HepG2 (cell line): ENCODE measurements around the gene ILRUN. TPM values are rescaled to one million over a fixed set of nuclear protein-coding genes. Genes with fewer than 3 reads are reported as not detected.
"Not testable (repeated sequence)": the region's sequence is repeated elsewhere in the genome, so short reads cannot be mapped to it uniquely, and the experiment has no call there.

Experiments used
- ATAC-seq: fragments of 200-7000 bp; cut with Tn5 transposase; 3 replicates; pipeline ENCODE4 v1.9.1; 2020; ENCODE audit warnings: mild to moderate bottlenecking, moderate library complexity
- BruUV-seq: library from RNA; stranded (reverse); fragments of 400-500 nt; replicated peaks from 2 replicates; lab custom pipeline; 2021; lab: Mats Ljungman, UMichigan
- CTCF ChIA-PET: fragments of 300-600 bp; formaldehyde crosslinking; extraction: SDS; loops from one replicate; lab custom pipeline; 2021; ENCODE audit warnings: low total read pairs, inconsistent platforms, low intra/inter-chr PET ratio; lab: Yijun Ruan, JAX
- POLR2A ChIA-PET: fragments of 350-600 bp; sonication (Branson Sonifier 250); formaldehyde crosslinking; loops from one replicate; lab custom pipeline; 2020; ENCODE audit warnings: antibody characterized with exemption, inconsistent platforms; lab: Yijun Ruan, JAX
- DNase-seq: peaks from one replicate; pipeline ENCODE4 v3.0.0-alpha.2; 2015; ENCODE audit warnings: low spot score
- FAIRE-seq: peaks from 3 replicates; lab custom pipeline; 2011; peaks lifted over from hg19 to GRCh38; lab: Jason Lieb, UNC
- H2AFZ ChIP-seq: one replicate; pipeline ENCODE4 v1.6.1; 2011; ENCODE audit warnings: low read length, inconsistent platforms
- H3K27ac ChIP-seq: fragments of 300-600 bp; 3 replicates; pipeline ENCODE4 v1.8.0; 2011; ENCODE audit warnings: mixed run types, mild to moderate bottlenecking, mixed read lengths, low read length, inconsistent platforms; ENCODE audit not compliant: insufficient read depth; ENCODE audit errors: extremely low read length
- H3K27me3 ChIP-seq, 2 experiments: fragments of 200-600 bp in 1 of 2; 2 replicates in 1 of 2; 3 replicates in 1 of 2; pipeline versions ENCODE4 v1.6.0 to v1.8.0; 2011; ENCODE audit warnings: low read length in 2 of 2, mild to moderate bottlenecking in 2 of 2, moderate library complexity in 2 of 2, inconsistent platforms in 1 of 2; ENCODE audit not compliant: insufficient read depth in 2 of 2, control insufficient read depth in 1 of 2
- H3K36me3 ChIP-seq, 2 experiments: fragments of 200-600 bp in 1 of 2; replicated peaks in 1 of 2; 2 replicates in 1 of 2; 3 replicates in 1 of 2; pipeline versions ENCODE4 v1.5.1 to v1.8.0; 2011; ENCODE audit warnings: low read length in 2 of 2, inconsistent platforms in 1 of 2; ENCODE audit not compliant: insufficient read depth in 2 of 2, control insufficient read depth in 1 of 2
- H3K4me1 ChIP-seq: 2 replicates; pipeline ENCODE4 v1.5.1; 2012; ENCODE audit warnings: low read length, inconsistent platforms; ENCODE audit not compliant: insufficient read depth
- H3K4me2 ChIP-seq: 2 replicates; pipeline ENCODE4 v1.6.0; 2011; ENCODE audit warnings: low read depth, low read length, inconsistent platforms
- H3K4me3 ChIP-seq, 3 experiments: fragments of 200-600 bp in 1 of 3; sonication (generic), shearing (Covaris generic) in 1 of 3; replicated peaks in 1 of 3; 2 replicates each; pipeline ENCODE4 v1.5.1; 2011 to 2016; ENCODE audit warnings: low read length in 3 of 3, inconsistent platforms in 2 of 3, low read depth in 2 of 3, mild to moderate bottlenecking in 2 of 3, control low read depth in 1 of 3, mixed read lengths in 1 of 3; ENCODE audit not compliant: insufficient read depth in 1 of 3
- H3K79me2 ChIP-seq: one replicate; pipeline ENCODE4 v1.6.1; 2011; ENCODE audit warnings: low read length, inconsistent platforms; ENCODE audit not compliant: insufficient read depth
- H3K9ac ChIP-seq: 2 replicates; pipeline ENCODE4 v1.6.0; 2011; ENCODE audit warnings: mild to moderate bottlenecking, low read depth, low read length, inconsistent platforms; ENCODE audit not compliant: insufficient read depth
- H3K9me3 ChIP-seq: 2 replicates; pipeline ENCODE4 v1.5.1; 2012; ENCODE audit warnings: mild to moderate bottlenecking, low read length
- H4K20me1 ChIP-seq: 2 replicates; pipeline ENCODE4 v1.6.0; 2011; ENCODE audit warnings: inconsistent platforms, mild to moderate bottlenecking, low read length, moderate library complexity; ENCODE audit not compliant: insufficient read depth
- CBX2 ChIP-seq, 2 experiments: fragments of 200-600 bp in 1 of 2; sonication (generic); formaldehyde crosslinking in 1 of 2; IDR thresholded peaks; 2 replicates each; pipeline versions ENCODE4 v1.7.0 to v1.8.1; 2018 to 2022; ENCODE audit warnings: low read depth in 2 of 2, low read length in 1 of 2, mild to moderate bottlenecking in 1 of 2, missing genetic modification reagents in 1 of 2
- EHMT2 ChIP-seq: fragments of 200-600 bp; sonication (generic); IDR thresholded peaks from 2 replicates; pipeline ENCODE4 v1.7.0; 2017; ENCODE audit warnings: antibody characterized with exemption, low read depth, low read length, borderline replicate concordance
- HIVEP1 ChIP-seq: sonication (generic); formaldehyde crosslinking; IDR thresholded peaks from 2 replicates; pipeline ENCODE4 v1.4.0; 2020; ENCODE audit warnings: mild to moderate bottlenecking, missing genetic modification reagents
- NR3C1 ChIP-seq: sonication (generic); formaldehyde crosslinking; IDR thresholded peaks from 2 replicates; pipeline ENCODE4 v1.4.0; 2020; ENCODE audit warnings: missing genetic modification reagents
- PHF21A ChIP-seq: sonication (generic); formaldehyde crosslinking; IDR thresholded peaks from 2 replicates; pipeline ENCODE4 v1.5.0; 2020; ENCODE audit warnings: mild to moderate bottlenecking, missing genetic modification reagents
- RARA ChIP-seq: IDR thresholded peaks from 2 replicates; pipeline ENCODE4 v1.6.1; 2016; ENCODE audit warnings: missing genetic modification reagents, missing compliant biosample characterization
- SAFB2 ChIP-seq: sonication (generic); formaldehyde crosslinking; IDR thresholded peaks from 2 replicates; pipeline ENCODE4 v1.5.1; 2020; ENCODE audit warnings: missing genetic modification reagents, low read depth, mild to moderate bottlenecking, borderline replicate concordance
- SMYD3 ChIP-seq: sonication (generic); formaldehyde crosslinking; IDR thresholded peaks from 2 replicates; pipeline ENCODE4 v1.8.1; 2023; ENCODE audit warnings: mild to moderate bottlenecking, missing genetic modification reagents
- ZMAT3 ChIP-seq: sonication (generic); formaldehyde crosslinking; conservative IDR thresholded peaks from 2 replicates; pipeline ENCODE4 v1.7.0; 2021; ENCODE audit warnings: missing genetic modification reagents
- ZNF614 ChIP-seq: IDR thresholded peaks from 2 replicates; pipeline ENCODE4 v1.6.1; 2018; ENCODE audit warnings: missing biosample characterization, missing genetic modification reagents, inconsistent platforms, borderline replicate concordance
- ZNF777 ChIP-seq: sonication (generic); formaldehyde crosslinking; IDR thresholded peaks from 2 replicates; pipeline ENCODE4 v1.4.0; 2020; ENCODE audit warnings: missing genetic modification reagents
- WGBS: methylation state at CpG from one replicate; pipeline ENCODE4 v1.1.6; 2017; ENCODE audit warnings: low lambda C conversion rate; 5-methylcytosine and 5-hydroxymethylcytosine counted together
- in situ Hi-C: cut with HindIII; loops from 2 replicates; pipeline ENCODE4 v1.10.0; 2017; ENCODE audit warnings: low pct_unique_long_range_greater_than_20kb; ENCODE audit not compliant: extremely low pct_ligation_motif_present
- intact Hi-C: fragments of 100-400 bp; cut with micrococcal nuclease; formaldehyde crosslinking; loops from one replicate; pipeline ENCODE4 v1.10.0; 2022; ENCODE audit not compliant: unreplicated experiment
- polyA plus RNA-seq, 8 experiments: library from polyadenylated mRNA; depleted of rRNA in 3 of 8; stranded (reverse) in 7 of 8; unstranded in 1 of 8; fragments of >200 nt; fragmentation: Illumina TruSeq in 4 of 8; extraction: Trizol in 4 of 8; gene quantifications; 2 replicates each; pipeline versions ENCODE4 v1.2.1 to v1.2.3, GENCODE V29; 2011 to 2016; ENCODE audit warnings: low read depth in 4 of 8, missing spikeins in 1 of 8, mixed read lengths in 1 of 8; ENCODE audit not compliant: insufficient read depth in 1 of 8
- total RNA-seq, 5 experiments: library from RNA; depleted of rRNA; stranded (reverse); fragments of >200 nt; fragmentation: Illumina TruSeq; extraction: Trizol; gene quantifications; 2 replicates each; pipeline ENCODE4 v1.2.3, GENCODE V29; 2016; ENCODE audit warnings: low read depth in 1 of 5
- TF ChIP-seq, protein P1 (sequence below): IDR thresholded peaks from 2 replicates; pipeline ENCODE4 v1.6.1; 2016; ENCODE audit warnings: missing compliant biosample characterization, missing genetic modification reagents, borderline replicate concordance

Gene ILRUN
- total and polyA plus RNA-seq, 2 of the 13 experiments (the other 11 are each of a cell fraction or from before 2014, with no cell fraction given): 45.5 to 66.6 TPM

DNA sequence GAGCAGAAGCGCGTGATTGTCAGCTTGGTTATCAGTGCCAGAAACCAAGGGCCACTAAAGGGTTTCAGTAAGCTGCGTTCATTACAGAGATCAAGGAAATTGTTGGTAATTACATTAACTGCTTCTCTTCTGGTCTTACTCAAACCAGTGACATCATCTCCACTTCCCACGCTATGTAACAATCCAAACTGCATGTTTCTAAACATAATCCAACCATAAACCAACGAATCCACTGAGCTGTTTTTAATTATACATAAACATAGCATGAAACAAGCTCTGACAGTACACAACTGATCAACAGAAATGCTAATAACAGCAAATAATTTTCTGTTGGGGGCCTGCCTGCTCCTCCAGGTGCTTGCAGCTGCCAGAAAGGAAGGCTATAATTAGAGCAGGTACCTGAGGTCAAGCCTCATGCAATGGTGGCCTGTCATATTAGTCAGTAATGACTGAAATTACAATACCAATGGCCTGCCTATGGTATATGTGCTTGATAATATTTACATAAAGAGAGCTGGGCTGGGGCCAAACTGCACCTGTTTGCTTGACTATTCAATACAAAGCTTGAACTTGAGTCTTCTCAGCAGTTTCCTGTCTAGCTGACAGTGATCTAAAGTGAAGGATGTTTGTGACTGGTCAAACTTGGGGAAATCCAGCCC, 40.1 kb downstream of the ILRUN start (continued):
- TF ChIP-seq, protein P1, sequence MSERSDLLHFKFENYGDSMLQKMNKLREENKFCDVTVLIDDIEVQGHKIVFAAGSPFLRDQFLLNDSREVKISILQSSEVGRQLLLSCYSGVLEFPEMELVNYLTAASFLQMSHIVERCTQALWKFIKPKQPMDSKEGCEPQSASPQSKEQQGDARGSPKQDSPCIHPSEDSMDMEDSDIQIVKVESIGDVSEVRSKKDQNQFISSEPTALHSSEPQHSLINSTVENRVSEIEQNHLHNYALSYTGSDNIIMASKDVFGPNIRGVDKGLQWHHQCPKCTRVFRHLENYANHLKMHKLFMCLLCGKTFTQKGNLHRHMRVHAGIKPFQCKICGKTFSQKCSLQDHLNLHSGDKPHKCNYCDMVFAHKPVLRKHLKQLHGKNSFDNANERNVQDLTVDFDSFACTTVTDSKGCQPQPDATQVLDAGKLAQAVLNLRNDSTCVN (CRISPR knock-in tag): no peak; the same call in 1 of the 2 replicates
- TF ChIP-seq EHMT2: no peak
- TF ChIP-seq HIVEP1: no peak
- TF ChIP-seq SMYD3: no peak
- TF ChIP-seq ZNF777: no peak
- no peak for TF ChIP-seq ZNF614 (CRISPR knock-in tag)
- no peak for TF ChIP-seq NR3C1 (CRISPR knock-in tag)
- no peak for TF ChIP-seq SAFB2
- TF ChIP-seq RARA: peak; percentile 53; the same call in 1 of the 2 replicates
- no peak for TF ChIP-seq PHF21A (CRISPR knock-in tag)
- TF ChIP-seq CBX2 (IDR thresholded peaks at IDR 0.05; ENCODE audit: low read depth, low read length): no peak
- TF ChIP-seq CBX2 (CRISPR knock-in tag; IDR thresholded peaks at IDR 0.05; ENCODE audit: low read depth): no peak
- TF ChIP-seq ZMAT3: no peak
- TF ChIP-seq, all 625 proteins: peak for 39

DNA sequence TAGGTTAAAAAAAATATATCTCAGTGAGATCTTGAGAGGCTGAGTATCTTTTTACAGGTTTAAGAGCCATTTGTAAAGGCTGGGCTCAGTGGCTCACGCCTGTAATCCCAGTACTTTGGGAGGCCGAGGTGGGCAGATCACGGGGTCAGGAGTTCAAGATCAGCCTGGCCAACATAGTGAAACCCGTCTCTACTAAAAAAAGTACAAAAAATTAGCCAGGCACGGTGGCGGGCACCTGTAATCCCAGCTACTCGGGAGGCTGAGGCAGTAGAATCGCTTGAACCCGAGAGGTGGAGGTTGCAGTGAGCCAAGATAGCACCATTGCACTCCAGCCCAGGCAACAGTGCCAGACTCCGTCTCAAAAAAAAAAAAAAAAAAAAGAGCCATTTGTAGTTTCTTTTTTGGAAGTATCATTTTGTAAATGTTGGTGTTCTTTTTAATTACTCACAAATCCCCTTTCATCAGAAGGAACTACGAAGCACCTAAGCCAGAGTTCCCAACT, 40.6 kb downstream of the ILRUN start:
- POLR2A ChIA-PET: interaction anchor here (1.8 to 3.0 kb wide), 4 partner anchors 10 to 136 kb away, joined by 13 to 44 read pairs (median 20); partner anchors contain the start of genes BLTP3A and ILRUN
- intact Hi-C loops: loop anchor here (1.0 to 5.0 kb wide), 3 partner anchors 41 to 136 kb away; partner anchors contain the start of genes BLTP3A, ILRUN and SNRPC
- Histone ChIP-seq H3K4me2 (peak overlapping the region; percentile 85), H3K79me2 (peaks cover 75% of the 10 kb centered on the region), H3K4me3 (peak overlapping the region in 2 of 3 experiments; percentile 66 to 71; a peak in 1 of 6 replicates), H3K36me3 (peaks cover 2 to 26% of the 10 kb centered on the region in 2 experiments), H3K9ac (peak overlapping the region; percentile 80; the same call in 1 of the 2 replicates), H3K27ac (peak overlapping the region; percentile 91), H3K4me1 (peaks cover 64% of the 10 kb centered on the region)
- in situ Hi-C loops, H3K27me3 ChIP-seq, FAIRE-seq, H4K20me1 ChIP-seq, ATAC-seq, H2AFZ ChIP-seq, CTCF ChIA-PET, DNase-seq, BruUV-seq, H3K9me3 ChIP-seq: not testable (repeated sequence)
- WGBS: 93% methylated on average over 11 of the region's 11 CpGs
